ENCODE measurements around the gene WBP2.

- TF ChIP-seq POLR2A (IDR thresholded peaks at IDR 0.05; ENCODE audit: low read depth, low read length) = no peak
- no peak for TF ChIP-seq SPI1 (IDR thresholded peaks at IDR 0.05; ENCODE audit: low read depth, low read length)
Measured at GRCh38 chr17:75891605-75892555, 36.7 kb upstream of the WBP2 start.

Measured in GM12891 (cell line).